Liver (tissue), 3 donors: ENCODE results near the gene MRAS.
"Not testable (repeated sequence)": the region's sequence is repeated elsewhere in the genome, so short reads cannot be mapped to it uniquely, and the experiment has no call there.

Experiments used
- EGR1 ChIP-seq, 2 donors: IDR thresholded peaks; 2 replicates each; pipeline ENCODE4 v1.6.1; 2016 to 2018; ENCODE audit warnings: antibody characterized with exemption in 2 of 2, low read depth in 2 of 2
- FOXA1 ChIP-seq: IDR thresholded peaks from 2 replicates; pipeline ENCODE4 v1.6.1; 2016; ENCODE audit warnings: antibody characterized with exemption
- TAF1 ChIP-seq: conservative IDR thresholded peaks from 2 replicates; pipeline ENCODE4 v1.6.1; 2016; ENCODE audit warnings: antibody characterized with exemption, mild to moderate bottlenecking
- YY1 ChIP-seq: IDR thresholded peaks from 2 replicates; pipeline ENCODE4 v1.6.1; 2016; ENCODE audit warnings: antibody characterized with exemption, mild to moderate bottlenecking
- TF ChIP-seq, protein P1 (sequence below): fragments of 150-350 bp; IDR thresholded peaks from 2 replicates; pipeline ENCODE4 v1.5.1; 2017; ENCODE audit warnings: improper control_type of control experiment, low read depth, low read length; ENCODE audit not compliant: missing input control
- TF ChIP-seq, protein P2 (sequence below): IDR thresholded peaks from 2 replicates; pipeline ENCODE4 v1.6.1; 2016; ENCODE audit warnings: antibody characterized with exemption
- TF ChIP-seq, protein P3 (sequence below): IDR thresholded peaks from 2 replicates; pipeline ENCODE4 v1.6.1; 2016; ENCODE audit warnings: antibody characterized with exemption, mild to moderate bottlenecking
- donor health status: healthy.
- donor health status: healthy.

DNA sequence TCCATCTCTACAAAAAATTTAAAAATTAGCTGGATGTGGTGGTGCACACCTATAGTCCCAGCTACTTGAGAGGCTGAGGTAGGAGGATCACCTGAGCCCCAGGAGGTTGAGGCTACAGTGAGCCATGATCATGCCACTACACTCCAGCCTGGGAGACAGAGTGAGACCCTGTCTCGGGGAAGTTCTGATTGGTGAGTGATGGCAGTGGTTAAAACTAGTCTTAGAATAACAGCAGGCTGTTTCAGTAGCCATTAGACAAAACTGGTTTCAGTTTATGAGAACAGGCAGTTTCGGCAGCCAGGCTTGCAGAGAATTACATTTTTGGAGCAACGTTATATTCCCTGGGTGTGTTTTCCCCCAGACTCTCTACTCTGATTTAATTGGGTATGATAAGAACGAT is 67.9 kb downstream of the MRAS start:
- not testable (repeated sequence) for TF ChIP-seq YY1; FOXA1; EGR1 (IDR thresholded peaks at IDR 0.05; ENCODE audit: low read depth in 2 of 2); TAF1
- TF ChIP-seq, protein P1, sequence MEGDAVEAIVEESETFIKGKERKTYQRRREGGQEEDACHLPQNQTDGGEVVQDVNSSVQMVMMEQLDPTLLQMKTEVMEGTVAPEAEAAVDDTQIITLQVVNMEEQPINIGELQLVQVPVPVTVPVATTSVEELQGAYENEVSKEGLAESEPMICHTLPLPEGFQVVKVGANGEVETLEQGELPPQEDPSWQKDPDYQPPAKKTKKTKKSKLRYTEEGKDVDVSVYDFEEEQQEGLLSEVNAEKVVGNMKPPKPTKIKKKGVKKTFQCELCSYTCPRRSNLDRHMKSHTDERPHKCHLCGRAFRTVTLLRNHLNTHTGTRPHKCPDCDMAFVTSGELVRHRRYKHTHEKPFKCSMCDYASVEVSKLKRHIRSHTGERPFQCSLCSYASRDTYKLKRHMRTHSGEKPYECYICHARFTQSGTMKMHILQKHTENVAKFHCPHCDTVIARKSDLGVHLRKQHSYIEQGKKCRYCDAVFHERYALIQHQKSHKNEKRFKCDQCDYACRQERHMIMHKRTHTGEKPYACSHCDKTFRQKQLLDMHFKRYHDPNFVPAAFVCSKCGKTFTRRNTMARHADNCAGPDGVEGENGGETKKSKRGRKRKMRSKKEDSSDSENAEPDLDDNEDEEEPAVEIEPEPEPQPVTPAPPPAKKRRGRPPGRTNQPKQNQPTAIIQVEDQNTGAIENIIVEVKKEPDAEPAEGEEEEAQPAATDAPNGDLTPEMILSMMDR, result not testable (repeated sequence)
- TF ChIP-seq, protein P2, sequence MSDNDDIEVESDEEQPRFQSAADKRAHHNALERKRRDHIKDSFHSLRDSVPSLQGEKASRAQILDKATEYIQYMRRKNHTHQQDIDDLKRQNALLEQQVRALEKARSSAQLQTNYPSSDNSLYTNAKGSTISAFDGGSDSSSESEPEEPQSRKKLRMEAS, result not testable (repeated sequence)
- TF ChIP-seq, protein P3, sequence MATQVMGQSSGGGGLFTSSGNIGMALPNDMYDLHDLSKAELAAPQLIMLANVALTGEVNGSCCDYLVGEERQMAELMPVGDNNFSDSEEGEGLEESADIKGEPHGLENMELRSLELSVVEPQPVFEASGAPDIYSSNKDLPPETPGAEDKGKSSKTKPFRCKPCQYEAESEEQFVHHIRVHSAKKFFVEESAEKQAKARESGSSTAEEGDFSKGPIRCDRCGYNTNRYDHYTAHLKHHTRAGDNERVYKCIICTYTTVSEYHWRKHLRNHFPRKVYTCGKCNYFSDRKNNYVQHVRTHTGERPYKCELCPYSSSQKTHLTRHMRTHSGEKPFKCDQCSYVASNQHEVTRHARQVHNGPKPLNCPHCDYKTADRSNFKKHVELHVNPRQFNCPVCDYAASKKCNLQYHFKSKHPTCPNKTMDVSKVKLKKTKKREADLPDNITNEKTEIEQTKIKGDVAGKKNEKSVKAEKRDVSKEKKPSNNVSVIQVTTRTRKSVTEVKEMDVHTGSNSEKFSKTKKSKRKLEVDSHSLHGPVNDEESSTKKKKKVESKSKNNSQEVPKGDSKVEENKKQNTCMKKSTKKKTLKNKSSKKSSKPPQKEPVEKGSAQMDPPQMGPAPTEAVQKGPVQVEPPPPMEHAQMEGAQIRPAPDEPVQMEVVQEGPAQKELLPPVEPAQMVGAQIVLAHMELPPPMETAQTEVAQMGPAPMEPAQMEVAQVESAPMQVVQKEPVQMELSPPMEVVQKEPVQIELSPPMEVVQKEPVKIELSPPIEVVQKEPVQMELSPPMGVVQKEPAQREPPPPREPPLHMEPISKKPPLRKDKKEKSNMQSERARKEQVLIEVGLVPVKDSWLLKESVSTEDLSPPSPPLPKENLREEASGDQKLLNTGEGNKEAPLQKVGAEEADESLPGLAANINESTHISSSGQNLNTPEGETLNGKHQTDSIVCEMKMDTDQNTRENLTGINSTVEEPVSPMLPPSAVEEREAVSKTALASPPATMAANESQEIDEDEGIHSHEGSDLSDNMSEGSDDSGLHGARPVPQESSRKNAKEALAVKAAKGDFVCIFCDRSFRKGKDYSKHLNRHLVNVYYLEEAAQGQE, result not testable (repeated sequence)
